Vagina (tissue), 2 donors: Measurements from ENCODE around the gene PABPN1.
"Not testable (repeated sequence)": the region's sequence is repeated elsewhere in the genome, so short reads cannot be mapped to it uniquely, and the experiment has no call there.

Source experiments
- POLR2A ChIP-seq, 2 donors: fragments of 450-650 bp; IDR thresholded peaks; one replicate each; pipeline ENCODE4 v1.6.1; 2017; ENCODE audit warnings: antibody characterized with exemption in 2 of 2, mild to moderate bottlenecking in 2 of 2, moderate library complexity in 2 of 2
- POLR2AphosphoS5 ChIP-seq, 2 donors: sonication (generic); formaldehyde crosslinking; IDR thresholded peaks; one replicate each; pipeline ENCODE4 v1.9.0; 2017; ENCODE audit warnings: antibody characterized with exemption in 2 of 2, mild to moderate bottlenecking in 2 of 2, low read depth in 1 of 2; ENCODE audit not compliant: insufficient read depth in 1 of 2
- TF ChIP-seq, protein P1 (sequence below), 3 experiments: fragments of 450-650 bp in 2 of 3; fragments of 200-600 bp in 1 of 3; sonication (generic) in 1 of 3; IDR thresholded peaks; one replicate each; pipeline ENCODE4 v1.5.1; 2017 to 2019; ENCODE audit warnings: antibody characterized with exemption in 3 of 3, mild to moderate bottlenecking in 2 of 3, moderate library complexity in 2 of 3

DNA sequence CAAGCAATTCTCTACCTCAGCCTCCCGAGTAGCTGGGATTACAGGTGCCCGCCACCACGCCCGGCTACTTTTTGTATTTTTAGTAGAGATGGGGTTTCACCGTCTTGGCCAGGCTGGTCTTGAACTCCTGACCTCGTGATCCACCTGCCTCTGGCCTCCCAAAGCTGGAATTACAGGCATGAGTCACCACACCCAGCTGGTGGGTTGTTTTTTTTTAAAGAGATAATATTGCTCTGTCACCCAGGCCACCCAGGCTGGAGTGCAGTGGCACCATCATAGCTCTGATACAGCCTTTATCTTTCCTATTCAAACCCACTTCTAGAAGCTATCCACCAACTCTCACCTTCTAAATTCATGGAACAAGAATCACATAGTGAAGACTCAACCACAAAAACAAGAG lies 43.3 kb upstream of the PABPN1 start:
- TF ChIP-seq, protein P1, sequence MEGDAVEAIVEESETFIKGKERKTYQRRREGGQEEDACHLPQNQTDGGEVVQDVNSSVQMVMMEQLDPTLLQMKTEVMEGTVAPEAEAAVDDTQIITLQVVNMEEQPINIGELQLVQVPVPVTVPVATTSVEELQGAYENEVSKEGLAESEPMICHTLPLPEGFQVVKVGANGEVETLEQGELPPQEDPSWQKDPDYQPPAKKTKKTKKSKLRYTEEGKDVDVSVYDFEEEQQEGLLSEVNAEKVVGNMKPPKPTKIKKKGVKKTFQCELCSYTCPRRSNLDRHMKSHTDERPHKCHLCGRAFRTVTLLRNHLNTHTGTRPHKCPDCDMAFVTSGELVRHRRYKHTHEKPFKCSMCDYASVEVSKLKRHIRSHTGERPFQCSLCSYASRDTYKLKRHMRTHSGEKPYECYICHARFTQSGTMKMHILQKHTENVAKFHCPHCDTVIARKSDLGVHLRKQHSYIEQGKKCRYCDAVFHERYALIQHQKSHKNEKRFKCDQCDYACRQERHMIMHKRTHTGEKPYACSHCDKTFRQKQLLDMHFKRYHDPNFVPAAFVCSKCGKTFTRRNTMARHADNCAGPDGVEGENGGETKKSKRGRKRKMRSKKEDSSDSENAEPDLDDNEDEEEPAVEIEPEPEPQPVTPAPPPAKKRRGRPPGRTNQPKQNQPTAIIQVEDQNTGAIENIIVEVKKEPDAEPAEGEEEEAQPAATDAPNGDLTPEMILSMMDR (IDR thresholded peaks at IDR 0.05), result not testable (repeated sequence)
- TF ChIP-seq POLR2AphosphoS5 (IDR thresholded peaks at IDR 0.05; ENCODE audit: insufficient read depth in 1 of 2, low read depth in 1 of 2); POLR2A (IDR thresholded peaks at IDR 0.05): not testable (repeated sequence)
